ENCODE measurements around the gene ADAD2.

DNA sequence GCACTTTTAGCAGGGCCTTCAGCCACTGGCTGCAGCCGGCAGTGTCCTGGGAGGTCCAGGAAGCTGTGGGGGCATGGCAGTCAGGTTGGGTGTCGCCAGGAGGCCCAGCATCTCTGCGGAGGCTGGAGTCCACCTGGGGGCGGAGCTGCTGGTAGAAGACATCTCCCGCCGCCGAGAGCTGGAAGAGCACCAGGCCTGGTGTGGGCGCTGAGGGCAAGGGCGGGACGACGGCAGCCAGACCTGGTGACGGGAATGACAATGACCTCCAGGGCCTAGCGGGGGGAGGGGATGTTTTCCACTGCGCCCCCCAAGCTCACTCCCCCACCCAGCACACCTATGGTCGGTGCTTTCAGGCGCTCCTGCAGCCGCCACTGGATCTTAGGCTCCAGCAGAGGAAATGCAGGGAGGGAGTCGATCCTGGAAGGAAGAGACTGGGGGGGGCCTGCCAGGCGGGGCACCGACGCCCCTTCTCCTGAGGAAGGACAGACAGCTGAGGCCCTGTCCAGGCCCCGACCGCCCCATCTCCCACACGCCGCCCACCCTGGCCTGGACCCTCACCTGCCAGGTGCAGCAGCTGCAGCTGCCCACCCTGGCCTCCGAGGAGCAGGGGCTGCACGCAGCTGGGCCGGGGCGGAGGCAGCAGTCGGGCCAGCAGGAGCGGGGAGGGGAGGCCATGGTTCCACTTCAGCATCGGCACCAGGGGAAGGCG, 11.2 kb upstream of the ADAD2 start:
- TF ChIP-seq POLR2AphosphoS5 (IDR thresholded peaks at IDR 0.05; ENCODE audit: low read depth, low read length) (no peak), TAF1 (IDR thresholded peaks at IDR 0.05; ENCODE audit: borderline replicate concordance, low read depth, low read length) (no peak)

All from GM12892 (cell line).